Keratinocyte (primary cell): ENCODE measurements around the gene ARPC5L.

Source experiments
- CTCF ChIP-seq, 3 experiments: IDR thresholded peaks in 1 of 3; conservative IDR thresholded peaks in 1 of 3; optimal IDR thresholded peaks in 1 of 3; 2 replicates in 2 of 3; 3 replicates in 1 of 3; pipeline versions ENCODE3 to v1.5.1; 2011; ENCODE audit warnings: low read length in 3 of 3, mild to moderate bottlenecking in 3 of 3, moderate library complexity in 2 of 3, control low read depth in 1 of 3, inconsistent platforms in 1 of 3; ENCODE audit not compliant: insufficient read depth in 2 of 3; ENCODE audit errors: extremely low read depth in 1 of 3
- EZH2 ChIP-seq: IDR thresholded peaks from one replicate; pipeline ENCODE4 v1.6.1; 2012; ENCODE audit warnings: inconsistent platforms, mild to moderate bottlenecking, low read length, moderate library complexity

- TF ChIP-seq CTCF (optimal IDR thresholded peaks at IDR 0.05 in 1 of 3, IDR thresholded peaks at IDR 0.05 in 1 of 3, conservative IDR thresholded peaks at IDR 0.05 in 1 of 3; ENCODE audit: extremely low read depth in 1 of 3, insufficient read depth in 2 of 3, low read length in 3 of 3): no peak
- no peak for TF ChIP-seq EZH2
Measured at GRCh38 chr9:124841075-124841821, 20.7 kb upstream of the ARPC5L start.
